HG03025 (cell line): ENCODE measurements around the gene SART3.
"Not testable (repeated sequence)": the region's sequence is repeated elsewhere in the genome, so short reads cannot be mapped to it uniquely, and the experiment has no call there.

Source experiments
- ATAC-seq: cut with Tn5 transposase; IDR thresholded peaks from one replicate; pipeline ENCODE4 v1.9.1; 2021; ENCODE audit warnings: mild to moderate bottlenecking, moderate library complexity; ENCODE audit not compliant: unreplicated experiment, low FRiP score

SART3 gene

GRCh38 chr12:108564724-108565123 is 3.8 kb upstream of the SART3 start:
- no peak for ATAC-seq

- ATAC-seq = no peak
Observed at GRCh38 chr12:108563804-108564151, 2.8 kb upstream of the SART3 start.

GRCh38 chr12:108563136-108563803 is 2.3 kb upstream of the SART3 start:
- no peak for ATAC-seq

- peak; percentile 63 for ATAC-seq
Observed at GRCh38 chr12:108562348-108563135, 1.6 kb upstream of the SART3 start, which contains the start of gene ISCU. Gene ISCU, plus strand, starts transcription at chr12:108562596. Its CDS starts 27 bp downstream, at chr12:108562623.

- no peak for ATAC-seq
Observed at GRCh38 chr12:108561852-108562347, 927 bp upstream of the SART3 start.

GRCh38 chr12:108560321-108560721 is 652 bp downstream of the SART3 start:
- ATAC-seq = no peak

GRCh38 chr12:108559748-108560147 is 1.2 kb downstream of the SART3 start:
- ATAC-seq = no peak

- no peak for ATAC-seq
Observed at GRCh38 chr12:108559007-108559655, 1.8 kb downstream of the SART3 start.

GRCh38 chr12:108555383-108555782 is 5.6 kb downstream of the SART3 start:
- not testable (repeated sequence) for ATAC-seq

- ATAC-seq = no peak
Observed at GRCh38 chr12:108553799-108554198, 7.2 kb downstream of the SART3 start.

GRCh38 chr12:108551535-108551934 is 9.4 kb downstream of the SART3 start:
- no peak for ATAC-seq

GRCh38 chr12:108548954-108549521 is 11.9 kb downstream of the SART3 start:
- ATAC-seq = no peak

- ATAC-seq = no peak
Observed at GRCh38 chr12:108547686-108548085, 13.3 kb downstream of the SART3 start.

- no peak for ATAC-seq
Observed at GRCh38 chr12:108543652-108544051, 17.3 kb downstream of the SART3 start.

GRCh38 chr12:108542320-108542719 is 18.7 kb downstream of the SART3 start:
- no peak for ATAC-seq

- ATAC-seq = no peak
Observed at GRCh38 chr12:108538616-108539195, 22.3 kb downstream of the SART3 start.

- ATAC-seq = no peak
Observed at GRCh38 chr12:108538146-108538545, 22.8 kb downstream of the SART3 start.

- no peak for ATAC-seq
Observed at GRCh38 chr12:108531929-108532848, 28.8 kb downstream of the SART3 start.

- no peak for ATAC-seq
Observed at GRCh38 chr12:108530161-108530560, 30.8 kb downstream of the SART3 start.

- ATAC-seq = no peak
Observed at GRCh38 chr12:108527166-108527496, 33.8 kb downstream of the SART3 start.
